ENCODE data around the gene MYMX. TPM values are rescaled to one million over a fixed set of nuclear protein-coding genes. Genes with fewer than 3 reads are reported as not detected.

The MYMX gene
- total RNA-seq, 1 donor from 2014 or later = not detected

- no peak for DNase-seq (ENCODE audit: low read depth)
Observed at GRCh38 chr6:44232676-44233566, 16.2 kb downstream of the MYMX start.

- no peak for DNase-seq (ENCODE audit: low read depth)
Observed at GRCh38 chr6:44233567-44234100, 16.9 kb downstream of the MYMX start.

GRCh38 chr6:44234101-44235025 is 17.6 kb downstream of the MYMX start:
- DNase-seq (ENCODE audit: low read depth) = peak; percentile 89

GRCh38 chr6:44235269-44235668 is 18.5 kb downstream of the MYMX start:
- no peak for DNase-seq (ENCODE audit: low read depth)

GRCh38 chr6:44235891-44236516 is 19.3 kb downstream of the MYMX start:
- no peak for DNase-seq (ENCODE audit: low read depth)

- peak; percentile 99 for DNase-seq (ENCODE audit: low read depth)
Observed at GRCh38 chr6:44237021-44237812, 20.5 kb downstream of the MYMX start.

- DNase-seq (ENCODE audit: low read depth) = no peak
Observed at GRCh38 chr6:44237813-44238433, 21.2 kb downstream of the MYMX start.

- DNase-seq (ENCODE audit: low read depth) = no peak
Observed at GRCh38 chr6:44238687-44239350, 22.1 kb downstream of the MYMX start.

GRCh38 chr6:44243345-44243744 is 26.6 kb downstream of the MYMX start:
- DNase-seq (ENCODE audit: low read depth) = no peak

GRCh38 chr6:44245391-44245911 is 28.7 kb downstream of the MYMX start:
- DNase-seq (ENCODE audit: low read depth) = no peak

GRCh38 chr6:44245912-44246662 is 29.4 kb downstream of the MYMX start:
- peak; percentile 51 for DNase-seq (ENCODE audit: low read depth)

- DNase-seq (ENCODE audit: low read depth) = peak; percentile 98
Observed at GRCh38 chr6:44246663-44247337, 30.1 kb downstream of the MYMX start, which contains the start of gene HSP90AB1. Gene HSP90AB1, plus strand, starts transcription at chr6:44247101. Its CDS starts 1,529 bp downstream, at chr6:44248630.

- peak; percentile 19 for DNase-seq (ENCODE audit: low read depth)
Observed at GRCh38 chr6:44247338-44248302, 30.9 kb downstream of the MYMX start.

GRCh38 chr6:44248579-44248978 is 31.9 kb downstream of the MYMX start:
- no peak for DNase-seq (ENCODE audit: low read depth)

- DNase-seq (ENCODE audit: low read depth) = no peak
Observed at GRCh38 chr6:44249082-44249748, 32.5 kb downstream of the MYMX start.

GRCh38 chr6:44250067-44250717 is 33.5 kb downstream of the MYMX start:
- DNase-seq (ENCODE audit: low read depth) = no peak
